Measurements from ENCODE around the gene PTPRE.

The PTPRE gene

DNA sequence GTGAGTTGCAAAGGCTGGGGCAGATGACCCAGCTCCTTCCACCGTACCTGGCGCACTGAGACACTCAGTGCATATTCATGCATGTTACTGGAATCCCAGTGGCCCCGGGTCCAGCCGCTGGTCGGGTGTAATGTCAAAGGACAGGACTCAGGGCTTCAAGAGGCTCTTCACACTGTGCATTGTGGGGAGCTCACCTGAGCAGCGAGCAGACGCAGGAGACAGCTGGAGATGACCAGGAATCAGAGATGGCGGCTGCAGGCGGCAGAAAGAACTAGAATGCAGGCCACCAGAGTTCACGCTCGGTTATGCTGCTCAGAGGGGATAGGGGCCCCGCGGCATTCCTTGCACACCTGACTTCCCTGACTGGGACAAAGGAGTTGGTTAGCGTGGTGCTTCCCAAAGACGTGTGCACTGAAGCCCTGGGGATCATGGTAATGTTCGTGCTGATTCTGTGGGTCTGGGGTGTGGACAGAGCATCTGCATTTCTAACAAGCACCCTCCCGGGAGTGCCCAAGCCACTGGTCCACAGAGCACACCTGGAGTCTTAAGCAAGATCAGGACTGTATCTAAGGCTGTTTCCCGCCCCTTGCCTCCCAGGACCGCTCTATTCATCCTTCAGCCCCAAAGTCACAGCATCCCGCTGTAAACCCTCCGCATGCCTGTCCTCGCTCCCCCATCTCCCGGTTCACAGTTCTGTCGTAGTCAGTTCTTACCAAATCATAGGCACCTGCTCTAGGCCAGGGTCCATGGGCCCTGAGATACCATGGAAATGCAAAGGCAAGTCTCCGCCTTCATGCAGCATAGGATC, 148.4 kb downstream of the PTPRE start:
- H3K27ac ChIP-seq (ENCODE audit: low read length) = no peak overlapping the region
- no peaks in the 10 kb centered on the region for H3K4me1 ChIP-seq (ENCODE audit: control insufficient read depth, insufficient read depth, low read length)
- no peaks in the 10 kb centered on the region for H3K9me3 ChIP-seq (ENCODE audit: control insufficient read depth in 2 of 2, low read length in 2 of 2)
- H3K27me3 ChIP-seq (ENCODE audit: control insufficient read depth in 1 of 2, insufficient read depth in 2 of 2, low read length in 2 of 2) = no peaks in the 10 kb centered on the region
- H3K4me3 ChIP-seq (ENCODE audit: low read length in 2 of 2) = no peak overlapping the region
- H3K36me3 ChIP-seq (ENCODE audit: control insufficient read depth in 2 of 2, insufficient read depth in 2 of 2, low read length in 2 of 2) = no peaks in the 10 kb centered on the region
- H3K9ac ChIP-seq (ENCODE audit: low read length in 2 of 2) = no peak overlapping the region

DNA sequence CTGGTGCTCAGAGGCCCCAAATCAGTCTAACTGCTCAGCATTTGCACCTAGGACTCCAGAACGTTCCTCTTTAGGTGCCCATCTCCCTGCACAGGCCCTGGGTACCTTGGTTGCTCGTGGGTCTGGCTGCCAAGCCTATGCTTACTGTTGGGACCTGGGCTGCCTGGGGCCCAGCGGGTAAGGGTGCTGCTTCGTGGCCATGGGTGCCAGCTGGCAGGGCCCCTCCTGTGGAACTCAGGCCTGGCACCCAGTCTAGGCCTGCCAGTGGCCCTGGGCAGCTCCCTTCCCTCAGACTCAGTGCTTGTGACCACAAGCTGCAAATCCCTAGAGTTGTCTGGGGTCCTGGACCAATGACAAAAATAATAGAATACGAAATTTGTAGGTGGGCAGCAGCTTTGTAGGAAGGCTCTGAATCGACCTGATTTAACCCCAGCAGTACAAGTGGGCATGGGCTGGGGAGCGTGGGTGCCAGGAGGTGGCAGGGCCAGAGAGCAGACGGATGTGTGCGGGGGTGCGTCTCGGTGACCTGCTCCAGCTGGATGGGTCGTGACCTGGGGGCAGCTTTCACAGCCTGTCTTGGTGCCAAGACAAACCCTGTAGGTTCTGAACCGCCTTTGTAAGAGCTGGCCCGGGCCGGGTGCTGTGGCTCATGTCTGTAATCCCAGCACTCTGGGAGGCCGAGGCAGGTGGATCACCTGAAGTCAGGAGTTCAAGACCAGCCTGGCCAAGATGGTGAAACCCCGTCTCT, 149.6 kb downstream of the PTPRE start:
- no peaks in the 10 kb centered on the region for H3K36me3 ChIP-seq (ENCODE audit: control insufficient read depth in 2 of 2, insufficient read depth in 2 of 2, low read length in 2 of 2)
- no peaks in the 10 kb centered on the region for H3K4me1 ChIP-seq (ENCODE audit: control insufficient read depth, insufficient read depth, low read length)
- H3K27me3 ChIP-seq (ENCODE audit: control insufficient read depth in 1 of 2, insufficient read depth in 2 of 2, low read length in 2 of 2) = no peaks in the 10 kb centered on the region
- H3K9me3 ChIP-seq (ENCODE audit: control insufficient read depth in 2 of 2, low read length in 2 of 2) = no peaks in the 10 kb centered on the region
- H3K4me3 ChIP-seq (ENCODE audit: low read length in 2 of 2) = no peak overlapping the region
- no peak overlapping the region for H3K9ac ChIP-seq (ENCODE audit: low read length in 2 of 2)
- no peak overlapping the region for H3K27ac ChIP-seq (ENCODE audit: low read length)

DNA sequence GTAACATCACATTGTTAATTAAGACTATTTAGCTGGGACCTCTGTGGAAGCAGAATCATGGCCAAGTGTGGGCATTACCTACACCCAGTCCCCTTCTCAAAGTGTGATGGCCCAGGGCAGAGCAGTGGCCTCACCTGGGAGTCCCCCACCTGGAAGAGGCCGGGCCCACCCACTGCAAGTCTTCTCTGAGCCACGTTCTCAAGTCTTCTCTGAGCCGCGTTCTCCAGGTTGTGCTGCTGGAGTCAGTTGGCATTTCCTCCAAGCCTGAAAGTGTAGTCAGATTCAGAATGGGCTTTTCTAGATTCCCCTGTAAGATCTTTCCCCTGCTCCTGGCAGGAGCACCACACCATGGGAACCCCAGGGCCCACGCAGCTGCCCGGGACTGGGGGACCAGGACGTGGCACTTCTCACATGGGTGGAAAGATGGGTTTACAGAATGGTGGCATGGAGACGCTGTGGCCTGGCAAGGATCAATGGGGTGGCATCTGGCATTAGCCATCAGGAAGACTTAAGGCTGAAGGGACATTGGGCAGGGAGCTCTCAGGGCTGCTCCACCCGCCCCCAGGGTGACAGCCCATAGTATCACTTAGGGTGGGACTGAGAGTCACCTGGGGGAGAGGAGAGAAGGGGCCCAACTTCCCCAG, 151.3 kb downstream of the PTPRE start:
- Histone ChIP-seq H3K9me3 (ENCODE audit: control insufficient read depth in 2 of 2, low read length in 2 of 2) (no peaks in the 10 kb centered on the region), H3K4me3 (ENCODE audit: low read length in 2 of 2) (no peak overlapping the region), H3K27me3 (ENCODE audit: control insufficient read depth in 1 of 2, insufficient read depth in 2 of 2, low read length in 2 of 2) (no peaks in the 10 kb centered on the region), H3K9ac (ENCODE audit: low read length in 2 of 2) (no peak overlapping the region), H3K27ac (ENCODE audit: low read length) (no peak overlapping the region), H3K4me1 (ENCODE audit: control insufficient read depth, insufficient read depth, low read length) (peaks cover 2% of the 10 kb centered on the region), H3K36me3 (ENCODE audit: control insufficient read depth in 2 of 2, insufficient read depth in 2 of 2, low read length in 2 of 2) (no peaks in the 10 kb centered on the region)

DNA sequence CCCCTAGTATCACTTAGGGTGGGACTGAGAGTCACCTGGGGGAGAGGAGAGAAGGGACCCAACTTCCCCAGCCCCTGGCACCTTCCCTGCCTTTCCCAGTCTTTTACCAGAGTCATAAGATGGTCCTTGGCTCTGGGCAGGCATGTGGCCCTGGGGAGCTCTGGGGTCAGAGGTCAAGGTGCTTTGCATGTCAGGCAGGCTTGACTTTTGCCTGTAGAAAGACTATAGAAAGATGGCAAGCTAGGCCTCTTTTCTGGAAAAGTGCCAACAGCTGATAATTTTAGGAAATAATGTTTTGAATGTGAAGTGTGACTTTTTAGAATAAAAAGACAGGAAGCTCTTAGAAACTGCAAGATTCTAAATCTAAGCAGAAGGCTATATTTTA, 151.8 kb downstream of the PTPRE start:
- no peak overlapping the region for H3K9ac ChIP-seq (ENCODE audit: low read length in 2 of 2)
- no peaks in the 10 kb centered on the region for H3K27me3 ChIP-seq (ENCODE audit: control insufficient read depth in 1 of 2, insufficient read depth in 2 of 2, low read length in 2 of 2)
- H3K27ac ChIP-seq (ENCODE audit: low read length) = no peak overlapping the region
- no peaks in the 10 kb centered on the region for H3K9me3 ChIP-seq (ENCODE audit: control insufficient read depth in 2 of 2, low read length in 2 of 2)
- H3K4me3 ChIP-seq (ENCODE audit: low read length in 2 of 2) = no peak overlapping the region
- peaks cover 4% of the 10 kb centered on the region for H3K4me1 ChIP-seq (ENCODE audit: control insufficient read depth, insufficient read depth, low read length)
- H3K36me3 ChIP-seq (ENCODE audit: control insufficient read depth in 2 of 2, insufficient read depth in 2 of 2, low read length in 2 of 2) = no peaks in the 10 kb centered on the region

DNA sequence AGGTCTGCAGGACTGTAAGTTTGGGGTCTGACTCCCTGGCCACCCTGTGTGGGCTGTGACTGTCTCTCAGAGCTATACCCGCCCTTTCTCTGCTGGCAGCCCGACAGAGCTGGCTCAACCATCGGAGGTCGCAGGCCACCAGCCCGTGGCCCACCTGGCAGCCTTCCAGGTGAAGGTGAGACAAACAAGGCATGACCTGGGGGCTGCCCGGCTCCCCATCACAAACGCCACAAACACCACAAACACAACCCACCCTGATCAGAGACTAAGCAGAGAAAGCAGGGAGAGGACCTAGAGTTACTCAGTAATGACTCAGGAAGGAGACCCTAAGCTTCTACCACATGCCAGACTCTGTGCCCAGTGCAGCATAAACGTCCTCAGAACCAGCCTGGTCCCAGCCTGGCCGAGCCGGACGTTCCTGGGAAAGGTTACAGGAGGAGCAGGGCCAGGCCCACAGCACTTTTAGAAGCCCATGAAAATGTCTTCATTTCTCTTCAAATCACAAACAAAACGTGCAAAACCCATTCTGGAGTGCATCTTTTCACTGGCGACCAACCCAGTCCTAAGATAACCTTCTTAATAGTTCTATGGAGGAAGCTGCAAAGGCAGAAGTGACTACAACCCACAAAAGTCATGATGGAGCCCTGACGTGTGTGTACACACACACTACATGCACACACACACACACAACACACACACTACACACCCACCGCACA, 152.5 kb downstream of the PTPRE start:
- no peaks in the 10 kb centered on the region for H3K9me3 ChIP-seq (ENCODE audit: control insufficient read depth in 2 of 2, low read length in 2 of 2)
- no peaks in the 10 kb centered on the region for H3K27me3 ChIP-seq (ENCODE audit: control insufficient read depth in 1 of 2, insufficient read depth in 2 of 2, low read length in 2 of 2)
- H3K9ac ChIP-seq (ENCODE audit: low read length in 2 of 2) = no peak overlapping the region
- H3K27ac ChIP-seq (ENCODE audit: low read length) = no peak overlapping the region
- H3K36me3 ChIP-seq (ENCODE audit: control insufficient read depth in 2 of 2, insufficient read depth in 2 of 2, low read length in 2 of 2) = no peaks in the 10 kb centered on the region
- no peak overlapping the region for H3K4me3 ChIP-seq (ENCODE audit: low read length in 2 of 2)
- peaks cover 4% of the 10 kb centered on the region for H3K4me1 ChIP-seq (ENCODE audit: control insufficient read depth, insufficient read depth, low read length)

DNA sequence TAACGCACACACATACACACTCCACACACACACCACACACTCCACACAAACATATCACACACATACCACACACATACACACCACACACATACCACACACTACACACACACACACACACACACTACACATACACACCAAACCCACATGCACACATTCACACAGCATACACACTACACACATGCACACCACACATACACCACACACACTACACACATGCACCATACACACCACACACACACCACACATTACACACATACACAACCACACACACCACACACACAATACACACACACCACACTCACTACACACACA, 153.0 kb downstream of the PTPRE start:
- Histone ChIP-seq H3K9me3 (ENCODE audit: control insufficient read depth in 2 of 2, low read length in 2 of 2) (no peaks in the 10 kb centered on the region), H3K4me1 (ENCODE audit: control insufficient read depth, insufficient read depth, low read length) (peaks cover 7% of the 10 kb centered on the region), H3K27ac (ENCODE audit: low read length) (no peak overlapping the region), H3K36me3 (ENCODE audit: control insufficient read depth in 2 of 2, insufficient read depth in 2 of 2, low read length in 2 of 2) (no peaks in the 10 kb centered on the region), H3K9ac (ENCODE audit: low read length in 2 of 2) (no peak overlapping the region), H3K27me3 (ENCODE audit: control insufficient read depth in 1 of 2, insufficient read depth in 2 of 2, low read length in 2 of 2) (no peaks in the 10 kb centered on the region), H3K4me3 (ENCODE audit: low read length in 2 of 2) (no peak overlapping the region)

DNA sequence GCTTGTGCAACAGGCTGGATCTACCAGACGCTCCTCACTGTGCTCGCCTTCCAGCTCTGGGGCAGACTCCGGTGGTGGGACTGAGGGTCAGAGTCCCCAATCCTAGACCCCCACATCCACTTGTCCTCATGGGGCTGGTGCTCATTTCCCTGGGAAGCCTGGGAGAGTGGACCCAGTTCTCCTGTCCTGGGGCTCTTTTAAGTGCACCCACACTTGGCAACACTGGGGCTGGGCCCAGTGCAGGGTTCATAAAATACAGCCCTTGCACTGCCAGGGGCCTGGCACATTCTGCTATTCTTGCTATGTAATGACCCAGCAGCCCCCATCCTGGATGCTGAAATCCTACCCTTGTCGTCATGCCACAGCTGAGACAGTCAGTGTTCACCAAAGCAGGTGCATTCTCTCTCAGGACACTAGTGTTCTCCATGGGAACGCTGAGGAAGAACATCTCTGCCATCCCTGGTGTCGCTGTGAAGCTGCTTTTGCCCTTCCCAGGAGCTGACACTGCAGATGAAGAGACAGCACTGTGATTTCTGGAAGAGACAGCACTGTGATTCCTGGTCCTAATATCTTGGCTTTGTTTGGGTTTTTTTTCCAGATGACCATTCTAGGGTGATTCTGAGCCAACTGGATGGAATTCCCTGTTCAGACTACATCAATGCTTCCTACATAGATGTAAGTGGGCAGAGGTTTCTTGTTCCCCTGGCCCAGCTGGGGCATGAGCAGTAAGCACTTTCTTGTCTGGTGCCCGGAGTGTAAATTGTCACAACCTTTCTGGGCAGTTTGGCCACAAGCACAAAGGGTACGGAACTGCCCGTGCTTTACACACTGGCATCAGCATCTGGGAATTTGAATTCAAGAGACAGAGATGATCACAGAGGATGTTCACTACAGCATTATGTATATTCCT, 153.7 kb downstream of the PTPRE start:
- no peaks in the 10 kb centered on the region for H3K36me3 ChIP-seq (ENCODE audit: control insufficient read depth in 2 of 2, insufficient read depth in 2 of 2, low read length in 2 of 2)
- H3K9me3 ChIP-seq (ENCODE audit: control insufficient read depth in 2 of 2, low read length in 2 of 2) = no peaks in the 10 kb centered on the region
- H3K27ac ChIP-seq (ENCODE audit: low read length) = no peak overlapping the region
- H3K4me3 ChIP-seq (ENCODE audit: low read length in 2 of 2) = no peak overlapping the region
- H3K27me3 ChIP-seq (ENCODE audit: control insufficient read depth in 1 of 2, insufficient read depth in 2 of 2, low read length in 2 of 2) = no peaks in the 10 kb centered on the region
- H3K9ac ChIP-seq (ENCODE audit: low read length in 2 of 2) = no peak overlapping the region
- H3K4me1 ChIP-seq (ENCODE audit: control insufficient read depth, insufficient read depth, low read length) = peaks cover 13% of the 10 kb centered on the region

DNA sequence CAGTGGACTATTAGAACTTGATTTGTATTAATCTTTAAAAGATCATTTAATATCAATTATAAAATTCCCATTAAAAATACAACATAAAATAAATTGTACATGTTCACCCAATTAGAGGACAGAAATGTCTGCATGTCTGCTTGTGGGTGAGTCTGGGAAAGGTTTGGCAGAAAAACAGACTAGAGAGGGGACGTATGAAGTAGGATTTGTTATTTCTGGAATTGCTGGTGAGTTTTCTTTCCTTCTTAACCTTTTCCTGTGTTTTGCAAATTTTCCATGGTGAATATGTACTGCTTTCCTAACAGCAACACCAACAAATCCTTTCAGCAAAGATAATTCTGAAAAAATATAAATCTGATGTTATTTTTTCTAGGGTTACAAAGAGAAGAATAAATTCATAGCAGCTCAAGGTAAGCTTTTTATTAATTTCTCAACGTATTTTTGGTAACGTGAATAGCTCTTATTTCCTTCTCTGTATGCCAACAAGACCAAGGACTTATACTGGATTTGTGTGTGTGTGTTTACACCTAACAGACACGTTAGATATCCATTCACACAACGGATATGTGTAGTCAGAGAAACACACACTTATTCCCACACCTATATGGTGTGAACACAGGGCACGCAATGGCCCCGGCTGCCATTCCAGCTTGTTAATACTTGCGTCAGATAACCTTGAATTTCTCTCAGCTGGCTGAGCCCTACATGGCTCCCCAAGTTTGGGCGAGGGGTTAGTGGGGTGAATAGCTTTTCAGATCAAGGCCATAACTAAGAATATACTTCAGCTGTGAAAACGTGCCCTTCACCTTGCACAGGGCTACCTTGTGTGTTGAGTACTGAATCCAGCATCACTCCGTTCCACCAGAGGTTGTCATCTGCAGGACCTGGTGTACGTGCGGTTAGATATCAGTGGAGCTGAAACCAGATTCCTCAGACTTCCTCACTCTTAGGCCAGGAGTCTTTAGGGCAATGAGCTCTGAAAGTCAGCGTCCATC, 154.7 kb downstream of the PTPRE start:
- H3K27me3 ChIP-seq (ENCODE audit: control insufficient read depth in 1 of 2, insufficient read depth in 2 of 2, low read length in 2 of 2) = no peaks in the 10 kb centered on the region
- H3K9me3 ChIP-seq (ENCODE audit: control insufficient read depth in 2 of 2, low read length in 2 of 2) = no peaks in the 10 kb centered on the region
- no peak overlapping the region for H3K4me3 ChIP-seq (ENCODE audit: low read length in 2 of 2)
- H3K4me1 ChIP-seq (ENCODE audit: control insufficient read depth, insufficient read depth, low read length) = peaks cover 13% of the 10 kb centered on the region
- no peak overlapping the region for H3K27ac ChIP-seq (ENCODE audit: low read length)
- H3K36me3 ChIP-seq (ENCODE audit: control insufficient read depth in 2 of 2, insufficient read depth in 2 of 2, low read length in 2 of 2) = no peaks in the 10 kb centered on the region
- no peak overlapping the region for H3K9ac ChIP-seq (ENCODE audit: low read length in 2 of 2)

DNA sequence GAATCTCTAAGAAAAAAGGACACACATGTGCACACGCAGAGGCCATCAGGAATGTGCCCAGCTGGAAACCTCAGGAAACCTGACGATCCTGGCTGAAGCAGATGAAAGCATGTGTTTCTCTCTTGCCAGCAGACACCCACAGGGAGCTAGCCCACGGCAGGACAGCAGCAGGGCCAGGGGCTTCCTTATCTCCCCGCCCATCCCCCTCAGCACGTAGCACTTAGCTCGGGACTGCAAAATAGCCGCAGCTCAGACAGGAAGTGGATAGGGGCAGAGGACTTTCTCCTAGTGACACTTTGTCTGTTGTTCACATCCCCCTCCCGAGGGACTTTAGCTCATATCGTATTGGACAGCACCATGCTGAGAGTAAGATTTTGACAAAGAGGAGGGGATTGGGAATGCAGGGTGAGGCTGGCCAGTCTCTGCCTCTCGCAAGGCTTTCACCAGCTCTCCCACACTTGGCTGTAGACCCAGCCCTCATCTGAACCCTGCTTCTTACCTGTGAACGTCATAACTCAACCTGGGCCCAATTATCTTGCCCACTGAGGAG, 155.5 kb downstream of the PTPRE start:
- H3K4me1 ChIP-seq (ENCODE audit: control insufficient read depth, insufficient read depth, low read length) = peaks cover 13% of the 10 kb centered on the region
- no peaks in the 10 kb centered on the region for H3K9me3 ChIP-seq (ENCODE audit: control insufficient read depth in 2 of 2, low read length in 2 of 2)
- H3K27me3 ChIP-seq (ENCODE audit: control insufficient read depth in 1 of 2, insufficient read depth in 2 of 2, low read length in 2 of 2) = no peaks in the 10 kb centered on the region
- no peak overlapping the region for H3K4me3 ChIP-seq (ENCODE audit: low read length in 2 of 2)
- peaks cover 0 to 4% of the 10 kb centered on the region in 2 donors for H3K36me3 ChIP-seq (ENCODE audit: control insufficient read depth in 2 of 2, insufficient read depth in 2 of 2, low read length in 2 of 2)
- H3K27ac ChIP-seq (ENCODE audit: low read length) = no peak overlapping the region
- H3K9ac ChIP-seq (ENCODE audit: low read length in 2 of 2) = no peak overlapping the region

Data from stomach smooth muscle (tissue), 2 donors.